Left ventricle myocardium superior (tissue), 1 donor: Measurements from ENCODE around the gene FAM210B. TPM values are rescaled to one million over a fixed set of nuclear protein-coding genes. Genes with fewer than 3 reads are reported as not detected.

Experiments used
- ATAC-seq: fragments of 200-7000 bp; cut with Tn5 transposase; one replicate; pipeline ENCODE4 v1.9.1; 2020; ENCODE audit warnings: mild to moderate bottlenecking, moderate library complexity
- DNase-seq: peaks from one replicate; pipeline ENCODE4 v3.0.0-alpha.2; 2020
- intact Hi-C: fragments of 100-400 bp; cut with micrococcal nuclease; formaldehyde crosslinking; loops from one replicate; pipeline ENCODE4 v1.11.0; 2022
- total RNA-seq: library from RNA; stranded (reverse); fragmentation: NEBNext Ultra II Directional; extraction: Animal tissue kit (Norgen Biotek cat#: 25700); gene quantifications from one replicate; pipeline ENCODE4 v1.2.1, GENCODE V29; 2021
- donor health status: DM: no; HTN: yes; CAD: no; lungs with severe emphysema.

The FAM210B gene
- total RNA-seq, 1 donor from 2014 or later = 58.7 TPM

DNA sequence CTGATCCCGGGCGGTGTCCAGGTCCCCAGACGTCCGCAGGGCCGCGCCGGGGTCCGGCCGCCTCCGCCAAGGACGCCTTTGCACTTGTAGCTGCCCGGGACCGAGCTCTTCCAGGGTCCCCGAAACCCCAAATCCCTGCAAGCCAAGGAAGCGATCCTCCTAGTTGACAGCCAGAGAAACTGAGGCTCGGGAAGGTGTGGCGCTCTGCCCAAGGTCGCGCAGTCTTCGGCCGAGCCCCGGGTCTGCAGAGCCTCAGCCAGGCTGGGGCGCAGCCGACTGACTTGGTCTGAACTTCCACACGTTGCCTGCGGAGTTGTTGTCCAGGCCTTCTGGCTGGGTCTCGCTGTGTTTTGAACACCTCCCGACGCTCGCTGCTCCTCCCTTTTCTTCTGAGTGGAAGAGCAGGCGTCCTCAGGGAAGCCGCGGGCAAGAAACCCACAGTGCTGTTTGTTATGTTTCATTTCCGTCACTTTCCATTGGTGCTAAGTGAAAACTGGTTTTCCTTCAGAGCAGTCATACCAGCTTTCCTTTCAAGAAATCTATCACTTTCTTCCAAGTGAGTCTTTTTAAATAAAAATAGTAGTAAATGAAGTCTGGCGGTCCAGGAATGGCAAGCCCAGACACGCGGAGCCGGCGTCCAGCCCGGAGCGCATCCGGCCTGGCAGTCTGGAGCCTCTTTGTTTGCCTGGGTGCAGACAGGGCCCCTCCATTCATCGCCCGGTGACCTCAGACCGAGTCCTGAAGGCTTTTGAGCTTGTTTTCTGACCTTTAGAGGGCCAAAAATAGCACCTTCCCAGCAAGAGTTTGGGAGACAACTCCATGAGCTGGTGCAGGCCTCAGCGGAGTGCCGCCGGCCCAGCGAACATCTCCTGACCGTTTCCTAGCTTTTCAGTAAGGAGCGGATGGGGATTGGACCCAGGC, 698 bp downstream of the FAM210B start:
- intact Hi-C loops = no loop called here
- DNase-seq (peak; percentile 70), ATAC-seq (peak; percentile 66)

- intact Hi-C loops = no loop called here
- DNase-seq (peak; percentile 37), ATAC-seq (peak; percentile 4)
Observed at GRCh38 chr20:56360133-56360907, 1.5 kb downstream of the FAM210B start.

- ATAC-seq (no peak), DNase-seq (no peak)
- intact Hi-C loops = no loop called here
Observed at GRCh38 chr20:56360908-56361205, 2.1 kb downstream of the FAM210B start.

GRCh38 chr20:56361900-56362299, 3.1 kb downstream of the FAM210B start:
- ATAC-seq (no peak), DNase-seq (no peak)
- intact Hi-C loops = no loop called here

DNA sequence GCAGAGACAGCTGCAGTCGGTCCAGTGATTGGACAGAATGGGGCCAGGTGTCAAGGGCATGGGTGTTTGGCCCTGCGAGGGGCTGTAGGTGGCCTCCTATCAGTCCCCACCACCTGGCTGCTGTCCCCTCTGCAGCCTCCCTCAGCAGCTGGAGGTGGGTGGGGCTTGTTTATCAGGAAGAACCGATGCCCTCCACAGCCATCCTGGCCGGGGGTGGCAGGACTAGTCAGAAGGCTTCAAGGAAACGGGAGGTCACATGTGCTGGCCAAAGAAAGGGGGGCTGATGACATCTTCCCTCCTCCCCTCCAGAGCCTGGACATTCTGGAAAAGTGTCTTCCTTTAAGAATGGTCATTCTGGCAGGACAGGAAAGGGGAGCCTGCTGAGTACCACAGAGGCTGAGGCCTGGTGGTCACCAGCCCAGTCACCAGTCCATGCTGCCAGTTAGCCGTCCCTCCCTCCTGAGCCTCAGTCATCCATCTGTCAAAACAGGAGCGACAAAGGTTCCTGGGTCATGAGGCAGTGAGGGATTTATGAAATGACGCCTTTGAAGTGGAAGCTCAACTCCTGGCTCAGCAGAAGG, 4.1 kb downstream of the FAM210B start:
- no peak for ATAC-seq
- intact Hi-C loops = no loop called here
- DNase-seq = no peak

DNA sequence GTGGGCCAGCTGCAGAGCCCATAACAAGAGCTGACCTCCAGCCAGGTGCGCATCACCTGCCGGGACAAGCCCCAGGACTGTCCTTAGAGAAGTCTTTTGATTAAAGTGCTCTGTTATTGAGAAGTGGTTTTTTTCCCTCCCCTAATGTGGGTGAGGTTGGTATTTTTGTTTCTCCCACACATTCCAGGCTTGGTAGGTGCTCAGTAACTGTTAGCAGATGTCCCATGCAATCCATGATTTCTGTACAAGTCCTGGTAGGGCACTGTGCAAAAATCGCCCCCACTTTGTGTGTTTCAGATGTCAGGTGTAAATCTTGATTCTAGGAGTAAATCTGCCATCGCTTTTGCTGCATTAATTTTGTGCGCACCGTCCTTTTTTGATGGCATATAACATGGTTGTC, 4.7 kb downstream of the FAM210B start:
- intact Hi-C loops = no loop called here
- ATAC-seq (no peak), DNase-seq (no peak)

DNA sequence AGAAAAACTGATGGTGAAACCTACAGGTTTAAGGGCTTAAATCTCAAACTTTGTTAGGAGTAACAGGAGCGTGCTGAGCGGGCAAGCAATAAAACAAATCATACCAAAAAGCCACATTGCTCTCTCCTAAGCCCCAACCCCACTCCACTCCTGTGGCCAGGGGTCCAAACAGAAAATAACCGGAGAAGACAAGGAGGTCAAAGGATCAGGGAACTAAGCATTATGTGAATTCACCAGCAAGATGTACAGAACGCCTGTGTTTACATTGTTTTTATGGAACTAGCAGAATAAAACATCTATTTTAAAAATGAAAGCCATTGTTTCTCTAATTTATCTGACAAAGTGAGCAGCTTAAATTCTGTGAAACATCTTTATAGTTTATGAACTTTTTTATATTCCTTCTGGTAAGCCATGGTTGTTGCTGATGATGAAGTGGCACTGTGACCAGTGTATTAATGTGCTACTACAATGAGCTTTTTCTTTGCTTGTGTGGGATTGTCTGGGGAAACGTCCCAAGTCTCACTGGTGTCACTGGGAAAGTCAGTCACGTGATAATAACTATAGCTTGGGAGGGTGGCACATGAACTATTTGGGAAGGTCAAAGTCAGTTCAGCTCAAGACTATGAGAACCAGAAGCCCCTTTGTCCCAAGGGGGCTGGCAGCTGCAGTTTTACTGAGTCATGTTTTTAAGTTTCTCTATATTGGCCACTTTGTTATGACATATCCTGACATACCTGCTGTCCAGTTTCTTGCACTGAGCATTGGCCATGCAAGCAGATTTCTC, 9.8 kb downstream of the FAM210B start:
- ATAC-seq (no peak), DNase-seq (no peak)
- intact Hi-C loops = no loop called here

DNA sequence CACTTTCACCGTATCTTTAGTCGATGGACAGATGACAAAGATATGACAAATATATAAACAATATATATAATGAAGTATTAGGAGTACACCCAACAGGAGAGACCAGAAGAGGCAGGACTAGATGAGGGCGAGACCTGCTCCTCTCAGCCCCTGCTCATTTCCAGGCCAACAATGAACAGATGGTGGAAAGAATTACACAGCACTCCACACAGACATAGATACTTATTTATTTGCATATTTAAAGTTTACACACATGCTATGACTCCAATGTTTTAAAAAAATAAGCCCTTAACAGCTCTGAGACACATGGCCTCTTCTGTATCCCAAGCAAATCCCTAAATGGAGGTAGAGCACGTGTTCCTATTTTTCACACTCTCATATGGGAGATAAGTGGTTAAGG, 10.4 kb downstream of the FAM210B start:
- intact Hi-C loops = no loop called here
- no peak for ATAC-seq
- no peak for DNase-seq

- DNase-seq (no peak), ATAC-seq (peak; percentile 66)
- intact Hi-C loops = no loop called here
Observed at GRCh38 chr20:56371977-56372376, 13.2 kb downstream of the FAM210B start.

GRCh38 chr20:56372850-56373249, 14.1 kb downstream of the FAM210B start:
- intact Hi-C loops = no loop called here
- DNase-seq (no peak), ATAC-seq (no peak)

DNA sequence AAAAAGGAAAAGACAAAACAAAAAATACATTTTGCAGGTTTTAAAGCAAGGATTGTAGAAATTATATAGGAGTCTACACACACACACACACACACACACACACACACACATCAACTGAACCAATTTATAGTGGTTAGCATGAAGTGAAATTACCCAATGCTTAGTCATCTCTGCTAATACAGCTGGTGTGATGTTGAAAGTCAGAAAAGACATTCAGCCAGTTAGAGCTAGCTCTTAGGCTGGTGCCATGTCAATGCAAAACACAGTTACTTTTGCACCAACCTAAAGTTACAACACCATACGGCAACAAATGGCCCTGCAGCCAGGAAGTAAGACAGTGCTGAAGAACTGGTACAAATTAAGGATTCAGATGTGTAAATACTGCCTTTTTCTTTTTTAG, 15.2 kb downstream of the FAM210B start:
- ATAC-seq = no peak
- DNase-seq = no peak
- intact Hi-C loops = no loop called here

- DNase-seq (no peak), ATAC-seq (no peak)
- intact Hi-C loops = no loop called here
Observed at GRCh38 chr20:56376331-56376730, 17.6 kb downstream of the FAM210B start.

DNA sequence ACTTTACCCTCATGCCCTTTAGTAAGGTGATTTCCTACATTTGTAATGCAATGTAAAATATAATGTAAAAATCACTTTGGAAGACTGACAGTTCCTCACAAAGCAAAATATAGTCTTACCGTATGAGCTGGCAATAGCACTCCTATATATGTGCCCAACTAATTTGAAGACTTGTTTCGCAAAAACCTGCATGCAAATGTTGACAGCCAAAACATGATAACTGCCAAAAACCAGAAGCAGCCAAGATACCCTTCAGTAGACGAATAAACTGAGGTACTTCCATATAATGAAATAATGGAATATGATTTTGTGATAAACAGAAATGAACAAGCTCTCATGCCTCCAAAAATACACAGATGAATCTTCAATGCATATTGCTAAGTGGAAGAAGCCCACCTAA, 19.6 kb downstream of the FAM210B start:
- intact Hi-C loops = no loop called here
- ATAC-seq = no peak
- no peak for DNase-seq

- intact Hi-C loops = no loop called here
- DNase-seq = no peak
- no peak for ATAC-seq
Observed at GRCh38 chr20:56380375-56380774, 21.6 kb downstream of the FAM210B start.

DNA sequence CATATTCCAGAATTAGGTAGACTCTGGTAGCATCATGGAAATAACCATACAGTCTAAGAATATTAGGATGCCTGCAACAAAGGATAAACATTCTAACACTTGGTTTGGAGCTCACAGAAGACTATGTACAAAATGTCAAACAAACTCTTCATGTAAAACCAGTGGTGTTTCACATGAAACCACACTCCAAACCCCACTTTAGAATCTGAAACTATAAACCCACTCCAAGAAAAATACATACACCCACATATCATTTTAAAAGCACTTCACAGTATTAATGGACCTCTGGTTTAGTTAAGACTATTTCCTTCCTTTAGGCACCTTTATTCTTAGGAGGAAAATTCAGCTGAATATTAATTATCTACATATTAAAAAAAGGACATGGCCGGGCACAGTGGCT, 22.7 kb downstream of the FAM210B start:
- ATAC-seq = no peak
- intact Hi-C loops = no loop called here
- DNase-seq = no peak

- no peak for DNase-seq
- intact Hi-C loops = no loop called here
Observed at GRCh38 chr20:56382696-56383095, 23.9 kb downstream of the FAM210B start.

GRCh38 chr20:56383334-56383733, 24.6 kb downstream of the FAM210B start:
- ATAC-seq (no peak), DNase-seq (no peak)
- intact Hi-C loops = no loop called here

More at GRCh38 chr20:56382696-56383095, 23.9 kb downstream of the FAM210B start:
- ATAC-seq = no peak

DNA sequence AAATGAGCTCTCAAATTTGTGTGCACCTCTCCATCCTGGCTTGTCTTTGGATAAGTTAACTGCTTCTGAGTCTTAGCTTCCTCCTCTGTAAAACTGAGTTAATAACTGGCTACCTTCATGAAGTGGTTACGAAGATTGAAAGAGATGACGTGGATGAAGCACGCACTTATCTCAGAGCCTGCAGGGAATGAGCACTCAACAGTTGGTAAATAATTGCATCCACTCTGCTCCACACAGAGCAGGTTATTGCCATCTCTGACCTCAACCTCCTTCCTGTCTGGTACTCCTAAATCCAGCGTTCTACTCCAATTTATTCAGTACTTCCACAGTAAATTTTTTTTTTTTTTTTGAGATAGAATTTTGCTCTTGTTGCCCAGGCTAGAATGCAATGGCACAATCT, 26.4 kb downstream of the FAM210B start:
- no peak for ATAC-seq

DNA sequence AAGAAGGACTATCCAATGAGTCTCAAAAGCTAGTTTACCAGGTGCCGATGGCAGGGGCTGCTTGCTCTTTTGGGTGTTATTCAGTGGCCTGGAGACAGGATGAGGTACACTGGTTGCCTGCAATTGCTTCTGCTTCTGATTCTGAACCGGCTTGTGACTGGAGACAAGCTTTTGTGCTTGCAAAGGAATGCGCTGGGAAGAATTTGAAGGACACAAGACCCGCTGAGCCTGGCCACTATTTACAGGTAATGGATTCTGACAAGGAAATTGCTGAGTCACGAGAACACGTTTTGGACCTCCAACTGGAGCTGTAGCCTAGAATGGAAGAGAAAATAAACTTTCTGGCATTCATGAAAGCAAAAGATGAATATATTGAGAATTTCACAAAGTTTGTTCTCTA, 27.4 kb downstream of the FAM210B start:
- DNase-seq = no peak
- ATAC-seq = no peak
- intact Hi-C loops = no loop called here

More for the DNA sequence above, 26.4 kb downstream of the FAM210B start:
- intact Hi-C loops = no loop called here
- DNase-seq = no peak

GRCh38 chr20:56388882-56389281, 30.1 kb downstream of the FAM210B start:
- ATAC-seq (no peak), DNase-seq (no peak)
- intact Hi-C loops = no loop called here
